NK-92 (cell line): ENCODE data around the gene CDC5L.
"Not testable (repeated sequence)": the region's sequence is repeated elsewhere in the genome, so short reads cannot be mapped to it uniquely, and the experiment has no call there.

Experiments used
- DNase-seq: peaks from one replicate; lab custom pipeline; 2025; ENCODE audit not compliant: unreplicated experiment; lab: John Stamatoyannopoulos, UW

Gene CDC5L

GRCh38 chr6:44387346-44388134 lies at the start of gene CDC5L:
Gene CDC5L, plus strand, starts transcription at chr6:44387706. Its CDS starts 118 bp downstream, at chr6:44387824.
- DNase-seq = peak; percentile 66

- DNase-seq = peak; percentile 19
These were observed 49.0 kb upstream of the CDC5L start for GRCh38 chr6:44338228-44339122.

GRCh38 chr6:44339301-44339700 lies 48.2 kb upstream of the CDC5L start:
- no peak for DNase-seq

- no peak for DNase-seq
These were observed 47.5 kb upstream of the CDC5L start for GRCh38 chr6:44339763-44340625.

- no peak for DNase-seq
These were observed 46.2 kb upstream of the CDC5L start for GRCh38 chr6:44341095-44341890.

GRCh38 chr6:44342052-44342451 lies 45.5 kb upstream of the CDC5L start:
- DNase-seq = no peak

- no peak for DNase-seq
These were observed 45.0 kb upstream of the CDC5L start, which contains the start of gene SPATS1 for GRCh38 chr6:44342489-44342888. Gene SPATS1, plus strand, starts transcription at chr6:44342650. Its CDS starts 446 bp downstream, at chr6:44343096.

- DNase-seq = not testable (repeated sequence)
These were observed 40.7 kb upstream of the CDC5L start for GRCh38 chr6:44346818-44347217.

- DNase-seq = no peak
These were observed 37.4 kb upstream of the CDC5L start for GRCh38 chr6:44349904-44350649.

GRCh38 chr6:44350650-44350994 lies 36.9 kb upstream of the CDC5L start:
- DNase-seq = not testable (repeated sequence)

GRCh38 chr6:44352259-44352658 lies 35.2 kb upstream of the CDC5L start:
- DNase-seq = no peak

- DNase-seq = no peak
These were observed 34.2 kb upstream of the CDC5L start for GRCh38 chr6:44353336-44353735.

GRCh38 chr6:44355640-44356039 lies 31.9 kb upstream of the CDC5L start:
- DNase-seq = no peak

- no peak for DNase-seq
These were observed 31.0 kb upstream of the CDC5L start for GRCh38 chr6:44356487-44356886.

- no peak for DNase-seq
These were observed 27.5 kb upstream of the CDC5L start for GRCh38 chr6:44359973-44360372.

- DNase-seq = no peak
These were observed 25.6 kb upstream of the CDC5L start for GRCh38 chr6:44361947-44362346.

- DNase-seq = no peak
These were observed 24.1 kb upstream of the CDC5L start for GRCh38 chr6:44363377-44363926.

GRCh38 chr6:44366781-44367180 lies 20.7 kb upstream of the CDC5L start:
- no peak for DNase-seq

GRCh38 chr6:44367681-44368080 lies 19.8 kb upstream of the CDC5L start:
- DNase-seq = no peak
